Left lung (tissue), 10 donors: Measurements from ENCODE around the gene GPR15LG. TPM values are rescaled to one million over a fixed set of nuclear protein-coding genes. Genes with fewer than 3 reads are reported as not detected.

Experiments used
- ATAC-seq: fragments of 200-7000 bp; cut with Tn5 transposase; one replicate; pipeline ENCODE4 v1.9.1; 2020; ENCODE audit warnings: moderate library complexity
- DNase-seq, 4 donors: peaks; one replicate each; pipeline ENCODE4 v3.0.0-alpha.2; 2013 to 2020
- H3K27ac ChIP-seq, 2 donors: fragments of 200-600 bp; sonication (generic) in 1 of 2; one replicate each; pipeline versions ENCODE4 v1.5.0 to v1.8.0; 2020 to 2021
- H3K27me3 ChIP-seq, 2 donors: fragments of 200-600 bp; sonication (generic) in 1 of 2; one replicate each; pipeline versions ENCODE4 v1.5.0 to v1.8.0; 2020 to 2021
- H3K36me3 ChIP-seq, 2 donors: fragments of 200-600 bp; sonication (generic) in 1 of 2; one replicate each; pipeline versions ENCODE4 v1.5.0 to v1.8.0; 2020 to 2021
- H3K4me1 ChIP-seq, 2 donors: fragments of 200-600 bp; one replicate each; pipeline ENCODE4 v1.8.0; 2021
- H3K4me3 ChIP-seq, 2 donors: fragments of 200-600 bp; sonication (generic) in 1 of 2; one replicate each; pipeline versions ENCODE4 v1.5.0 to v1.8.0; 2020 to 2021; ENCODE audit warnings: mild to moderate bottlenecking in 1 of 2
- H3K9me3 ChIP-seq, 2 donors: fragments of 200-600 bp; sonication (generic) in 1 of 2; one replicate each; pipeline versions ENCODE4 v1.5.0 to v1.8.0; 2020 to 2021
- CTCF ChIP-seq, 2 donors: fragments of 200-600 bp; sonication (generic) in 1 of 2; IDR thresholded peaks; one replicate each; pipeline versions ENCODE4 v1.5.0 to v1.8.0; 2021; ENCODE audit warnings: antibody characterized with exemption in 2 of 2
- intact Hi-C, 2 donors: fragments of 100-400 bp; cut with DNase I; formaldehyde crosslinking; loops; one replicate each; pipeline versions ENCODE4 v1.11.2 to v1.14.2; 2022
- polyA plus RNA-seq, 6 donors: library from polyadenylated mRNA; unstranded; fragments of 120-200 nt; gene quantifications; one replicate each; pipeline ENCODE4 v1.2.1, GENCODE V29; 2013; ENCODE audit not compliant: insufficient read length in 6 of 6
- total RNA-seq, 2 donors: library from RNA; stranded (reverse); fragmentation: NEBNext Ultra II Directional; extraction: Animal tissue kit (Norgen Biotek cat#: 25700); gene quantifications; one replicate each; pipeline ENCODE4 v1.2.1, GENCODE V29; 2021
- donor health status: DM: no; HTN: yes; CAD: no.
- donor health status: DM: no; HTN: no; CAD: no.

Gene GPR15LG
- total and polyA plus RNA-seq, 8 donors = not detected

- intact Hi-C loops = no loop called here
- no peak for DNase-seq
- H3K27ac ChIP-seq = no peak overlapping the region
- no peak for ATAC-seq
- peaks cover 9 to 14% of the 10 kb centered on the region in 2 donors for H3K4me1 ChIP-seq
- TF ChIP-seq CTCF (IDR thresholded peaks at IDR 0.05) = no peak
- no peaks in the 10 kb centered on the region for H3K9me3 ChIP-seq
- no peaks in the 10 kb centered on the region for H3K36me3 ChIP-seq
- peaks cover 26 to 68% of the 10 kb centered on the region in 2 donors for H3K27me3 ChIP-seq
- no peak overlapping the region for H3K4me3 ChIP-seq
These were observed 24.0 kb downstream of the GPR15LG start for GRCh38 chr10:84197643-84198042.

GRCh38 chr10:84198206-84198915, 24.8 kb downstream of the GPR15LG start:
- no peak overlapping the region for H3K27ac ChIP-seq
- no peaks in the 10 kb centered on the region for H3K9me3 ChIP-seq
- intact Hi-C loops = no loop called here
- H3K36me3 ChIP-seq = no peaks in the 10 kb centered on the region
- peaks cover 26 to 61% of the 10 kb centered on the region in 2 donors for H3K27me3 ChIP-seq
- peaks cover 9 to 14% of the 10 kb centered on the region in 2 donors for H3K4me1 ChIP-seq
- H3K4me3 ChIP-seq = no peak overlapping the region
- no peak for ATAC-seq
- DNase-seq = no peak
- no peak for TF ChIP-seq CTCF (IDR thresholded peaks at IDR 0.05)

DNA sequence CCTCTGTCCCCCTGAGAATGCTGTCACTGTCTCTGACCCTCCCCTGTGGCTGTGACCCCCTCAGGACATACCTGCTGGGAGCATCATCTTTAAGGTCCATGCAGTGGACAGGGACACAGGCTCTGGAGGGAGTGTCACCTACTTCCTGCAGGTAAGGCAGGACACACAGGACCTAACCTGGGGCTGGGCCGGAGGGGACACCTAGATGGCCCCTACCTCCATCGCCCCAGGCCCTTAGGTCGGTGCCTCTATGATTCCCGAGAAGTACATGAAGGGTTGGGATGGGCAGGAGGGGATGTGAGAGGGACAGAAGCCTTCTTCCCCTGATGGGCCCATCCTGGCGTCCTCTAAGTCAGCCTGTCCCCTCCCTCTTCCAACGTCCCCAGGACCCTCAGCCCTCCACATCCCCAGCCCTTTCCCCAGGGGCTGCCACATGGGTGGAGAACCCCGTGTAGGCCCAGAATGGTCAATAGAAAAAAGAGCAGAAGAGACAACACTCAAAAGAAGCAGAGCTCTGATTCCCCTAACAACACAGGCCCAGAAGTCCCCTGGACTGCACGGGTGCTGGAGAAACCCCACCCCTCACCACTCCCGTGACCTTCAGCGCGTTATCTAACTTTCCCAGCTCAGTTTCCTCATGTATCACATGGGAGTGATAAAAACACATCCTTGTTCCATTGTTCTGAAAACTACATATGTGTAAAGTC, 27.1 kb downstream of the GPR15LG start:
- ATAC-seq (no peak), DNase-seq (no peak)
- no peak overlapping the region for H3K27ac ChIP-seq
- TF ChIP-seq CTCF (IDR thresholded peaks at IDR 0.05) = no peak
- H3K27me3 ChIP-seq = peaks cover 5 to 38% of the 10 kb centered on the region in 2 donors
- intact Hi-C loops = no loop called here
- no peaks in the 10 kb centered on the region for H3K36me3 ChIP-seq
- H3K9me3 ChIP-seq = no peaks in the 10 kb centered on the region
- H3K4me3 ChIP-seq = no peak overlapping the region
- H3K4me1 ChIP-seq = no peaks in the 10 kb centered on the region

DNA sequence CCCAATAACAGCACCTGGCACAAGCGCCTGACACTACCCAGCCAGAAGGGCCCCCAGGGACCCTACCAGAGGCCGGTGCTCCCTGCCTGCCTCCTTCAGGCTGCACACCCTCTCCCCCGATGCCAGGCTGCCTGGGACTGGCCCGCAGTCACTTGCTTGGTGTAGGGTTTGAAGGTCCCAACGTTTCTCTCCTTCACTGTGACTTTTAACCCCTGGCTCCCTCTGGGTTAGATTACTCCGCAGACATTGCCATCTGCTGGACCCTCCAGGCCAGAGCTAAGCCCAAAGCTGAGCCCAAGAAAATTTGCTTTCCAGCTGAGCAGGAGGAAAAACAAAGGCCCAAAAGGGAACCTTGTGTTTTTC, 27.6 kb downstream of the GPR15LG start:
- Histone ChIP-seq H3K4me1 (no peaks in the 10 kb centered on the region), H3K9me3 (no peaks in the 10 kb centered on the region), H3K27me3 (peaks cover 0 to 33% of the 10 kb centered on the region in 2 donors), H3K27ac (no peak overlapping the region), H3K36me3 (no peaks in the 10 kb centered on the region), H3K4me3 (no peak overlapping the region)
- no peak for TF ChIP-seq CTCF (IDR thresholded peaks at IDR 0.05)
- no peak for ATAC-seq
- DNase-seq = no peak
- intact Hi-C loops = no loop called here

- intact Hi-C loops = no loop called here
- H3K36me3 ChIP-seq = no peaks in the 10 kb centered on the region
- H3K4me1 ChIP-seq = no peaks in the 10 kb centered on the region
- no peaks in the 10 kb centered on the region for H3K9me3 ChIP-seq
- H3K27me3 ChIP-seq = peaks cover 0 to 28% of the 10 kb centered on the region in 2 donors
- H3K4me3 ChIP-seq = no peak overlapping the region
- ATAC-seq = no peak
- no peak for TF ChIP-seq CTCF (IDR thresholded peaks at IDR 0.05)
- DNase-seq = no peak
- no peak overlapping the region for H3K27ac ChIP-seq
These were observed 28.1 kb downstream of the GPR15LG start for GRCh38 chr10:84201682-84202081.
